ENCODE measurements around the gene MOB1B.
"Not testable (repeated sequence)": the region's sequence is repeated elsewhere in the genome, so short reads cannot be mapped to it uniquely, and the experiment has no call there.

Gene MOB1B

GRCh38 chr4:71009890-71010588 is 107.9 kb downstream of the MOB1B start:
- no peak for DNase-seq

- no peak for DNase-seq
These were observed 109.3 kb downstream of the MOB1B start for GRCh38 chr4:71011451-71011850.

GRCh38 chr4:71017391-71017790 is 115.2 kb downstream of the MOB1B start:
- DNase-seq: not testable (repeated sequence)

DNA sequence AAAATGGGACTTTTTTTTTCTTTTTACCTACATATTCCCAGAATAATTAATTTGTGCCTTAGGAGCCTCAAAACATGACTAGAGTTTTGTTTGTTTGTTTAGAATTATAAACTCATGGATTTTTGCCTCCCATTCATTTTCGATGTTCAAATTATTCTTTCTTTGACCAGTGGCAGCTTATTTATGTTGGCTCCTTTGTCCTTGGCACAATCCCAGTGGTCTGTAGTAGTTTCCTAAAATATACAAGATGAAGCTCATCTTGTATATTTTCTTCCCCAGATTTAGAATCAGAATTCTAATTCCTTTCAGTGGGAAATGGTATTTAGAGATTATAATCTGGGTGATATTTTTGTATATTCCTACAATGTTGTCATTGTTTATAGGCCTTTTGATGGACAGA is 118.4 kb downstream of the MOB1B start:
- no peak for DNase-seq

DNA sequence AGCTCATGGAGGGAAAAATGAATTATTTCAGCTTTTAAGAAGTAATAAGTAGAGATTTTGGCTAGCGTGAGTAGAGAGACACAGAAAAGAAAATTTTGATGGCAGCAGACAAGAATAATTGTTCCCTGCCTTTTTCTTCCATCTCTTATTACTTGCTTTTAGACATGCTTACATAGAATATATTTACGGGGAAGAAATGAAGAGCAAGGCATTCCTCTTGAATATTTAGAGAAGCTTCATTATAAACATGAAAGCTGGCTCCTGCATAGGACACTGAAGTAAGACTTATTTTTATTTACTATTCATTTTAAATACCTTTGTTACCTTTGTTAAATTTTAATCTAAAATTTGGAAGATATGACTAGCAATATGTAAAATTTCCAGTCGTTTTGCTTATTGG is 123.5 kb downstream of the MOB1B start:
- DNase-seq: no peak

GRCh38 chr4:71026086-71026485 is 123.9 kb downstream of the MOB1B start:
- no peak for DNase-seq

DNA sequence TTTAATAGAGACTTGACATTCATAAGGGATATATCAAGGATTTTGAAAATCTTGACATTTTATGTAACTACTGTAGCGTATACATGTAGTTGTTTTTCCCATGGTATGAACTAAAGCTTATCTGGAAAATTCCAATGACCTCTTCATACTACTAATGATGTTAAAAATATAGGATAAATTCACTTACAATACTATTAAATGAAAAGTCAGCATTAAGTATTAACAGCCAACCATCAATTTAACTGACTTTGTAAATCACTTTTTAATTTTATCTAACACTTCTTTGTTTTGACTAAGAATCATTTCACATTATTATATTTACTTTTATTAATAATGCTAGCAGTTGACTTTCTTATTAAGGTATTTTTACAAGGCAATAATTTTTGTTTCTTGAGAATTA is 125.4 kb downstream of the MOB1B start:
- no peak for DNase-seq

DNA sequence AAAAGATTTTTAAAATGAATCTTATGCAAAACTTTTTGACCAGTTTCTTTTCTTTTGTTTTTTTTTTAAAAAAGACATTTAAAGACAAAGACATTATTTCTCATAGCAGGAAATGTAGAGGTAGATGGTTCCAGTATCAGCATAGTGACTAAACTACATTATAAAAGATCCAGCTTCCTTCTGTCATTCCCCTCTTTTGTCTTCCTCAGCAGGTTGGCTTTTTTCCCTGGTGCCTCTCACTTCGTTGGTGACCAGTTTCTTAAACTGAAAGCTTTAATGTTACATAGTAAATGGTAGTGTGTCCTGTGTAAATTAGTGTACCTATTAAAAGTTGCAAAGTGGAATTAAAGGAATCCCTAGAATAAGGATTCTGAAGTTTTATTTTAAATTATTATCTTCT is 127.3 kb downstream of the MOB1B start:
- no peak for DNase-seq

DNA sequence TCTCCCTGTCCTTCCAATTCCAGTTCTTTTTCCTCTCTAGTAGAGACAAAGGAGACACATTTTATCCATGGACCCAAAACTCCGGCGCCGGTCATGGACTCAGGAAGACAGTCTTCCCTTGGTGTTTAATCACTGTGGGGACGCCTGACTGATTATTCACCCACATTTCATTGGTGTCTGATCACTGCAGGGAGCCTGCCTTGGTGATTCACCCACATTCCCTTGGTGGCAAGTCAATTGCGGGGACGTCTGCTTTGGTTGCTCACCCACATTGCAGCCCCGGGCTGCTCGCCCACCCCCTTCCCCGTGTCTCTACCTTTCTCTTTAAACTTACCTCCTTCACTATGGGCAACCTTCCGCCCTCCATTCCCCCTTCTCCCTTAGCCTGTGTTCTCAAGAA is 129.9 kb downstream of the MOB1B start:
- DNase-seq: not testable (repeated sequence)

Data from activated CD8-positive, alpha-beta memory T cell treated with anti-CD3 and anti-CD28 coated beads for 24 hours (primary cell).